Measurements from ENCODE around the gene KYAT1. TPM values are rescaled to one million over a fixed set of nuclear protein-coding genes. Genes with fewer than 3 reads are reported as not detected.
A peak's percentile ranks its signal among the peaks of the same experiment; 100 is the strongest.

The KYAT1 gene
- total and polyA plus RNA-seq, 2 of the 13 experiments (the other 11 are each of a cell fraction or from before 2014, with no cell fraction given), result 9.2 to 46.5 TPM

DNA sequence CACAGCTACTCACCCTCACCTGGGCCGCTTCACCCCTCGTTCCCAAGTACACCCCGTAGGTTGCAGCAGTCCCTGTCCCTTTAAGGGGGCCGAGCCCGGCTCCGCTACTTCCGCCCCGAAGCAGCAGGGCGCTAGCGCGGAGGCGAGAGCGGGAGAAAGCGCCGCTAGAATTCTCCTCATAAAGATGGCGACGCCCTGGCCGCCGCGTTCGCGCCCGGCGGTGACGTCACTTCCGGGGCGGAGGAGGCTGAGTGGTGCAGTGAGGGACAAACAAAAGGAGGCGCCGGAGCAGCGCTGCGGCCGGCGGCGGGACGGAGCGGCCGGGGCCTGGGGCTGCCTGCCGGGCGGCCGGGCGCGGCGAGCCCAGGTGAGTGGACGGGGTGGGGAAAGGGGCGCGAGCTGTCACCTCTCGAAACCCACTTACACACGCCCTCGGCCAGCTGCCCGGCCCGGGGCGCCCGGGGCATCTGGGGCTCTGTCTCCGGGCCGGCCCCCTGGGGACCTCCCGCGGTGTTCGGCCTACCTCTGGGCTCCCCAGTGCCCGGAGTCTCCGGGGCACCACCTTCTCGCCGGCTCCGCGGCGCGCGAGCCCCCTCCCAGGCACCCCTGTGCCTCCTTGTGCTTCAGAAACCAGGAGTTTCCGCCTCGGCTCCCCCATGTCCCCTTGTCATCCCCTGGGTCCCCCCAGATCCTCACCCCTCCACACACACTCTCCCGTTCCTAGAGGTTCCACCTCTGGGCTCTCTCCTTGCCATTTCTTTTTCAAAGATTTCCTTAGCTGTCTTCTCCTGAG lies at the start of gene KYAT1, which contains the start of gene LRRC8A (continued):
- TF ChIP-seq, protein P1, sequence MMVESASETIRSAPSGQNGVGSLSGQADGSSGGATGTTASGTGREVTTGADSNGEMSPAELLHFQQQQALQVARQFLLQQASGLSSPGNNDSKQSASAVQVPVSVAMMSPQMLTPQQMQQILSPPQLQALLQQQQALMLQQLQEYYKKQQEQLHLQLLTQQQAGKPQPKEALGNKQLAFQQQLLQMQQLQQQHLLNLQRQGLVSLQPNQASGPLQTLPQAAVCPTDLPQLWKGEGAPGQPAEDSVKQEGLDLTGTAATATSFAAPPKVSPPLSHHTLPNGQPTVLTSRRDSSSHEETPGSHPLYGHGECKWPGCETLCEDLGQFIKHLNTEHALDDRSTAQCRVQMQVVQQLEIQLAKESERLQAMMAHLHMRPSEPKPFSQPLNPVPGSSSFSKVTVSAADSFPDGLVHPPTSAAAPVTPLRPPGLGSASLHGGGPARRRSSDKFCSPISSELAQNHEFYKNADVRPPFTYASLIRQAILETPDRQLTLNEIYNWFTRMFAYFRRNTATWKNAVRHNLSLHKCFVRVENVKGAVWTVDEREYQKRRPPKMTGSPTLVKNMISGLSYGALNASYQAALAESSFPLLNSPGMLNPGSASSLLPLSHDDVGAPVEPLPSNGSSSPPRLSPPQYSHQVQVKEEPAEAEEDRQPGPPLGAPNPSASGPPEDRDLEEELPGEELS (CRISPR knock-in tag; IDR thresholded peaks at IDR 0.05), result peak; percentile 38; the same call in 1 of the 2 replicates
- peak; percentile 87 for TF ChIP-seq GATAD1 (CRISPR knock-in tag; IDR thresholded peaks at IDR 0.05)
- TF ChIP-seq, protein P2, sequence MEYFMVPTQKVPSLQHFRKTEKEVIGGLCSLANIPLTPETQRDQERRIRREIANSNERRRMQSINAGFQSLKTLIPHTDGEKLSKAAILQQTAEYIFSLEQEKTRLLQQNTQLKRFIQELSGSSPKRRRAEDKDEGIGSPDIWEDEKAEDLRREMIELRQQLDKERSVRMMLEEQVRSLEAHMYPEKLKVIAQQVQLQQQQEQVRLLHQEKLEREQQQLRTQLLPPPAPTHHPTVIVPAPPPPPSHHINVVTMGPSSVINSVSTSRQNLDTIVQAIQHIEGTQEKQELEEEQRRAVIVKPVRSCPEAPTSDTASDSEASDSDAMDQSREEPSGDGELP (IDR thresholded peaks at IDR 0.05; ENCODE audit: borderline replicate concordance, low read depth), result peak; percentile 19; the same call in 1 of the 2 replicates
- peak; percentile 79 for TF ChIP-seq RBFOX2 (IDR thresholded peaks at IDR 0.05; ENCODE audit: low read depth, low read length)
- no peak for TF ChIP-seq SOX6 (IDR thresholded peaks at IDR 0.05)
- TF ChIP-seq SOX6 (CRISPR knock-in tag; IDR thresholded peaks at IDR 0.05), result peak; percentile 53; the same call in 1 of the 2 replicates
- peak; percentile 95 for TF ChIP-seq HNRNPLL (IDR thresholded peaks at IDR 0.05; ENCODE audit: low read depth, low read length, poor library complexity, severe bottlenecking)
- peak; percentile 19; the same call in 1 of the 2 replicates for TF ChIP-seq MAZ (IDR thresholded peaks at IDR 0.05; ENCODE audit: borderline replicate concordance, low read depth, low read length)
- peak; percentile 63; the same call in 1 of the 2 replicates for TF ChIP-seq MAZ (CRISPR knock-in tag; IDR thresholded peaks at IDR 0.05; ENCODE audit: low read depth)
- TF ChIP-seq SOX5 (CRISPR knock-in tag; IDR thresholded peaks at IDR 0.05; ENCODE audit: borderline replicate concordance), result peak; percentile 58; the same call in 1 of the 2 replicates
- TF ChIP-seq ZC3H4 (CRISPR knock-in tag; IDR thresholded peaks at IDR 0.05; ENCODE audit: borderline replicate concordance), result 0 out of 2 replicates have a peak, but pooled peaks have one; percentile 4
- 0 out of 2 replicates have a peak, but pooled peaks have one; percentile 21 for TF ChIP-seq HES4 (CRISPR knock-in tag; IDR thresholded peaks at IDR 0.05; ENCODE audit: borderline replicate concordance)
- 0 out of 2 replicates have a peak, but pooled peaks have one; percentile 43 for TF ChIP-seq ZNF775 (CRISPR knock-in tag; IDR thresholded peaks at IDR 0.05; ENCODE audit: borderline replicate concordance)
- TF ChIP-seq, protein P3, sequence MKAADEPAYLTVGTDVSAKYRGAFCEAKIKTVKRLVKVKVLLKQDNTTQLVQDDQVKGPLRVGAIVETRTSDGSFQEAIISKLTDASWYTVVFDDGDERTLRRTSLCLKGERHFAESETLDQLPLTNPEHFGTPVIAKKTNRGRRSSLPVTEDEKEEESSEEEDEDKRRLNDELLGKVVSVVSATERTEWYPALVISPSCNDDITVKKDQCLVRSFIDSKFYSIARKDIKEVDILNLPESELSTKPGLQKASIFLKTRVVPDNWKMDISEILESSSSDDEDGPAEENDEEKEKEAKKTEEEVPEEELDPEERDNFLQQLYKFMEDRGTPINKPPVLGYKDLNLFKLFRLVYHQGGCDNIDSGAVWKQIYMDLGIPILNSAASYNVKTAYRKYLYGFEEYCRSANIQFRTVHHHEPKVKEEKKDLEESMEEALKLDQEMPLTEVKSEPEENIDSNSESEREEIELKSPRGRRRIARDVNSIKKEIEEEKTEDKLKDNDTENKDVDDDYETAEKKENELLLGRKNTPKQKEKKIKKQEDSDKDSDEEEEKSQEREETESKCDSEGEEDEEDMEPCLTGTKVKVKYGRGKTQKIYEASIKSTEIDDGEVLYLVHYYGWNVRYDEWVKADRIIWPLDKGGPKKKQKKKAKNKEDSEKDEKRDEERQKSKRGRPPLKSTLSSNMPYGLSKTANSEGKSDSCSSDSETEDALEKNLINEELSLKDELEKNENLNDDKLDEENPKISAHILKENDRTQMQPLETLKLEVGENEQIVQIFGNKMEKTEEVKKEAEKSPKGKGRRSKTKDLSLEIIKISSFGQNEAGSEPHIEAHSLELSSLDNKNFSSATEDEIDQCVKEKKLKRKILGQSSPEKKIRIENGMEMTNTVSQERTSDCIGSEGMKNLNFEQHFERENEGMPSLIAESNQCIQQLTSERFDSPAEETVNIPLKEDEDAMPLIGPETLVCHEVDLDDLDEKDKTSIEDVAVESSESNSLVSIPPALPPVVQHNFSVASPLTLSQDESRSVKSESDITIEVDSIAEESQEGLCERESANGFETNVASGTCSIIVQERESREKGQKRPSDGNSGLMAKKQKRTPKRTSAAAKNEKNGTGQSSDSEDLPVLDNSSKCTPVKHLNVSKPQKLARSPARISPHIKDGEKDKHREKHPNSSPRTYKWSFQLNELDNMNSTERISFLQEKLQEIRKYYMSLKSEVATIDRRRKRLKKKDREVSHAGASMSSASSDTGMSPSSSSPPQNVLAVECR (CRISPR knock-in tag; IDR thresholded peaks at IDR 0.05; ENCODE audit: borderline replicate concordance), result peak; percentile 67; the same call in 1 of the 2 replicates
- no peak for TF ChIP-seq ZFP1 (CRISPR knock-in tag; IDR thresholded peaks at IDR 0.05)
- 0 out of 2 replicates have a peak, but pooled peaks have one; percentile 11 for TF ChIP-seq SMYD3 (CRISPR knock-in tag; IDR thresholded peaks at IDR 0.05)
- TF ChIP-seq KLF11 (CRISPR knock-in tag; IDR thresholded peaks at IDR 0.05), result no peak
- TF ChIP-seq NPAS2 (CRISPR knock-in tag; IDR thresholded peaks at IDR 0.05; ENCODE audit: borderline replicate concordance), result no peak
- TF ChIP-seq, protein P4, sequence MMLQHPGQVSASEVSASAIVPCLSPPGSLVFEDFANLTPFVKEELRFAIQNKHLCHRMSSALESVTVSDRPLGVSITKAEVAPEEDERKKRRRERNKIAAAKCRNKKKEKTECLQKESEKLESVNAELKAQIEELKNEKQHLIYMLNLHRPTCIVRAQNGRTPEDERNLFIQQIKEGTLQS (CRISPR knock-in tag; IDR thresholded peaks at IDR 0.05), result peak; percentile 76
- TF ChIP-seq ZNF232 (CRISPR knock-in tag; IDR thresholded peaks at IDR 0.05; ENCODE audit: borderline replicate concordance), result 0 out of 2 replicates have a peak, but pooled peaks have one; percentile 5
- TF ChIP-seq HOXA3 (CRISPR knock-in tag; IDR thresholded peaks at IDR 0.05), result peak; percentile 99
- no peak for TF ChIP-seq ZNF761 (CRISPR knock-in tag; conservative IDR thresholded peaks at IDR 0.05)
- no peak for TF ChIP-seq ZSCAN12 (CRISPR knock-in tag; IDR thresholded peaks at IDR 0.05)
